GM19240 (cell line): ENCODE results near the gene SPATA2.
"Not testable (repeated sequence)": the region's sequence is repeated elsewhere in the genome, so short reads cannot be mapped to it uniquely, and the experiment has no call there.

ENCODE experiments used
- DNase-seq: peaks from one replicate; pipeline ENCODE4 v3.0.0; 2011; ENCODE audit warnings: low spot score; ENCODE audit not compliant: insufficient read length

SPATA2 gene

GRCh38 chr20:49904440-49905214 lies 10.7 kb downstream of the SPATA2 start:
- DNase-seq = no peak

- DNase-seq = no peak
Observed at GRCh38 chr20:49901588-49901987, 13.7 kb downstream of the SPATA2 start.

GRCh38 chr20:49899541-49900383 lies 15.6 kb downstream of the SPATA2 start:
- no peak for DNase-seq

GRCh38 chr20:49896204-49896603 lies 19.1 kb downstream of the SPATA2 start:
- DNase-seq = no peak

GRCh38 chr20:49895474-49896093 lies 19.7 kb downstream of the SPATA2 start:
- not testable (repeated sequence) for DNase-seq

- no peak for DNase-seq
Observed at GRCh38 chr20:49894073-49894470, 21.3 kb downstream of the SPATA2 start.

- DNase-seq = no peak
Observed at GRCh38 chr20:49893242-49894072, 21.9 kb downstream of the SPATA2 start.

GRCh38 chr20:49892817-49893216 lies 22.5 kb downstream of the SPATA2 start:
- no peak for DNase-seq

- DNase-seq = no peak
Observed at GRCh38 chr20:49892260-49892659, 23.1 kb downstream of the SPATA2 start.

GRCh38 chr20:49891476-49892110 lies 23.7 kb downstream of the SPATA2 start:
- no peak for DNase-seq

GRCh38 chr20:49890471-49891361 lies 24.6 kb downstream of the SPATA2 start:
- DNase-seq = no peak

GRCh38 chr20:49889935-49890333 lies 25.4 kb downstream of the SPATA2 start:
- DNase-seq = no peak

- no peak for DNase-seq
Observed at GRCh38 chr20:49889001-49889934, 26.1 kb downstream of the SPATA2 start.

GRCh38 chr20:49888212-49889000 lies 26.9 kb downstream of the SPATA2 start:
- DNase-seq = peak; percentile 47

- no peak for DNase-seq
Observed at GRCh38 chr20:49887251-49888211, 27.8 kb downstream of the SPATA2 start.

GRCh38 chr20:49886571-49887213 lies 28.6 kb downstream of the SPATA2 start:
- no peak for DNase-seq
